GM23338 (cell line): ENCODE measurements around the gene ELOVL2. TPM values are rescaled to one million over a fixed set of nuclear protein-coding genes. Genes with fewer than 3 reads are reported as not detected.

Experiments
- ATAC-seq: fragments of 200-7000 bp; cut with Tn5 transposase; 3 replicates; pipeline ENCODE4 v1.9.1; 2020
- DNase-seq: peaks from one replicate; pipeline ENCODE4 v3.0.0-alpha.2; 2015; ENCODE audit warnings: low spot score
- H2AFZ ChIP-seq: fragments of 200-600 bp; sonication (generic); 2 replicates; pipeline ENCODE4 v1.8.0; 2016; ENCODE audit warnings: antibody characterized with exemption, mild to moderate bottlenecking, moderate library complexity
- H3F3A ChIP-seq: fragments of 200-600 bp; sonication (generic); replicated peaks from 2 replicates; pipeline ENCODE4 v1.8.0; 2017; ENCODE audit warnings: antibody characterized with exemption, mixed run types, low read depth
- H3K27ac ChIP-seq: fragments of 200-600 bp; sonication (generic); 2 replicates; pipeline ENCODE4 v1.6.1; 2016; ENCODE audit warnings: low read depth
- H3K27me3 ChIP-seq: fragments of 200-600 bp; sonication (generic); 2 replicates; pipeline ENCODE4 v1.8.0; 2016; ENCODE audit warnings: mild to moderate bottlenecking, mixed run types, moderate library complexity; ENCODE audit not compliant: insufficient read depth
- H3K36me3 ChIP-seq: fragments of 200-600 bp; sonication (generic); 2 replicates; pipeline ENCODE4 v1.8.0; 2016; ENCODE audit warnings: mild to moderate bottlenecking; ENCODE audit not compliant: insufficient read depth
- H3K4me1 ChIP-seq: fragments of 200-600 bp; sonication (generic); 2 replicates; pipeline ENCODE4 v1.8.0; 2016; ENCODE audit warnings: mild to moderate bottlenecking, moderate library complexity; ENCODE audit not compliant: insufficient read depth
- H3K4me2 ChIP-seq: fragments of 200-600 bp; sonication (generic); 2 replicates; pipeline ENCODE4 v1.7.1; 2017; ENCODE audit warnings: mixed run types
- H3K4me3 ChIP-seq: fragments of 200-600 bp; sonication (generic); 2 replicates; pipeline ENCODE4 v1.6.1; 2016; ENCODE audit warnings: mixed run types
- H3K79me2 ChIP-seq: fragments of 200-600 bp; sonication (generic); replicated peaks from 2 replicates; pipeline ENCODE4 v1.8.0; 2017; ENCODE audit warnings: mild to moderate bottlenecking; ENCODE audit not compliant: insufficient read depth
- H3K9me2 ChIP-seq: fragments of 200-600 bp; sonication (generic); 2 replicates; pipeline ENCODE4 v1.8.0; 2017; ENCODE audit not compliant: insufficient read depth
- H4K20me1 ChIP-seq: fragments of 200-600 bp; sonication (generic); replicated peaks from 2 replicates; pipeline ENCODE4 v1.8.0; 2017; ENCODE audit warnings: mild to moderate bottlenecking; ENCODE audit not compliant: insufficient read depth
- H3K27ac Mint-ChIP-seq: 2 replicates; pipeline ENCODE4 v1.8.0; 2020; ENCODE audit warnings: inconsistent platforms, mild to moderate bottlenecking, moderate library complexity, mixed read lengths
- H3K27me3 Mint-ChIP-seq: 3 replicates; pipeline ENCODE4 v1.8.0; 2022; ENCODE audit warnings: low read depth, mild to moderate bottlenecking, moderate library complexity, mixed read lengths, inconsistent platforms; ENCODE audit not compliant: insufficient read depth, poor library complexity
- H3K36me3 Mint-ChIP-seq: 3 replicates; pipeline ENCODE4 v1.8.0; 2021; ENCODE audit warnings: low read depth, mild to moderate bottlenecking, inconsistent platforms, moderate library complexity, mixed read lengths
- H3K4me1 Mint-ChIP-seq: 3 replicates; pipeline ENCODE4 v1.8.0; 2020; ENCODE audit warnings: mild to moderate bottlenecking, inconsistent platforms, mixed read lengths
- H3K4me3 Mint-ChIP-seq: 3 replicates; pipeline ENCODE4 v1.8.0; 2021; ENCODE audit warnings: moderate library complexity, mild to moderate bottlenecking, inconsistent platforms, mixed read lengths
- H3K9me3 Mint-ChIP-seq: 3 replicates; pipeline ENCODE4 v1.8.0; 2020; ENCODE audit warnings: moderate library complexity, mild to moderate bottlenecking, inconsistent platforms, mixed read lengths
- CREB1 ChIP-seq: fragments of 250-450 bp; sonication (Bioruptor Pico); IDR thresholded peaks from 2 replicates; pipeline ENCODE4 v1.5.0; 2020; ENCODE audit warnings: low read depth, mild to moderate bottlenecking, moderate library complexity
- CTCF ChIP-seq, 2 experiments: fragments of 200-600 bp in 1 of 2; sonication (generic) in 1 of 2; conservative IDR thresholded peaks; 2 replicates each; pipeline versions ENCODE4 v1.5.1 to v1.6.1; 2016 to 2017; ENCODE audit warnings: antibody characterized with exemption in 2 of 2, low read depth in 2 of 2, mild to moderate bottlenecking in 2 of 2, moderate library complexity in 1 of 2
- JUNB ChIP-seq: IDR thresholded peaks from one replicate; pipeline ENCODE4 v1.6.1; 2016; ENCODE audit warnings: antibody characterized with exemption; ENCODE audit not compliant: unreplicated experiment
- NANOG ChIP-seq: IDR thresholded peaks from 2 replicates; pipeline ENCODE4 v1.6.1; 2016; ENCODE audit warnings: antibody characterized with exemption, borderline replicate concordance
- POLR2AphosphoS5 ChIP-seq: IDR thresholded peaks from 2 replicates; pipeline ENCODE4 v1.6.1; 2016; ENCODE audit warnings: antibody characterized with exemption, low read depth
- ZNF114 ChIP-seq: fragments of 250-450 bp; sonication (Bioruptor Pico); IDR thresholded peaks from 2 replicates; pipeline ENCODE4 v1.5.0; 2020; ENCODE audit warnings: mild to moderate bottlenecking, moderate library complexity
- ZNF331 ChIP-seq: fragments of 250-450 bp; sonication (Bioruptor Pico); IDR thresholded peaks from 2 replicates; pipeline ENCODE4 v1.5.0; 2020; ENCODE audit warnings: low read depth, mild to moderate bottlenecking, moderate library complexity
- polyA plus RNA-seq: library from polyadenylated mRNA; unstranded; fragments of >200 nt; fragmentation: Nextera tagmentation; extraction: Ambion mirVana; gene quantifications from 2 replicates; pipeline ENCODE4 v1.2.1, GENCODE V29; 2016
- total RNA-seq: library from RNA; depleted of rRNA; stranded (reverse); fragments of >200 nt; shearing (Covaris generic); gene quantifications from 2 replicates; pipeline ENCODE4 v1.2.3, GENCODE V29; 2014
- TF ChIP-seq, protein P1 (sequence below): IDR thresholded peaks from one replicate; pipeline ENCODE4 v1.6.1; 2018; ENCODE audit warnings: antibody characterized with exemption; ENCODE audit not compliant: unreplicated experiment

The ELOVL2 gene
- total and polyA plus RNA-seq, 2 experiments from 2014 or later, result 1.2 to 1.6 TPM

DNA sequence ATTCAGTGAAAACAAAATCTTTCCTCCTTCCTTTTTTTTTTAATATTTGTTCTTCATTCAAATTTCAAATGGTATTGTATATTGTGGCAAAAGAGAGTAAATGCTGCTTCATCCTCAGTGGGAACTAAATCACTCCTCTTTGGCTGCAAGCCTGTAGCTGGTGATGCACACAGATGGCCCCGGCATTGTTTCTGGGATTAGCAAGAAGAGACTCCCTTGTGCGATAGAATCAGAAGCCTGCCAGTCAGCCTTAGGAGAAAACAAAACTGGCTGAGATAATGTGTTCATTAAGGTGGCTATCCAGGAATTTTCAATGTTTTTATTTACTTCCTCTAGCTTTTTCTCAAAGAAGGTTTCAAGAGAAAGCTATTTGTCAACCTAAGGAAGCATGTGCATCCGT, 20.7 kb upstream of the ELOVL2 start:
- no peak for ATAC-seq
- Histone ChIP-seq H3K27ac (no peak overlapping the region), H3K9me2 (no peaks in the 10 kb centered on the region), H3K4me2 (no peak overlapping the region), H3K4me3 (no peak overlapping the region), H3K36me3 (no peaks in the 10 kb centered on the region), H3K79me2 (no peaks in the 10 kb centered on the region), H4K20me1 (no peaks in the 10 kb centered on the region), H3F3A (no peaks in the 10 kb centered on the region), H3K4me1 (no peaks in the 10 kb centered on the region), H3K27me3 (no peaks in the 10 kb centered on the region), H2AFZ (peak overlapping the region; percentile 77; the same call in 1 of the 2 replicates)
- Mint-ChIP-seq H3K27me3 (no peaks in the 10 kb centered on the region), H3K4me3 (no peak overlapping the region), H3K4me1 (peaks cover 4% of the 10 kb centered on the region; the same call in 2 of the 3 replicates), H3K9me3 (no peaks in the 10 kb centered on the region), H3K36me3 (no peaks in the 10 kb centered on the region), H3K27ac (no peak overlapping the region)
- TF ChIP-seq POLR2AphosphoS5, result no peak
- TF ChIP-seq CREB1 (CRISPR knock-in tag), result no peak
- TF ChIP-seq ZNF114 (CRISPR knock-in tag), result no peak
- TF ChIP-seq NANOG, result no peak
- TF ChIP-seq CTCF (conservative IDR thresholded peaks at IDR 0.05; ENCODE audit: low read depth in 2 of 2), result no peak
- DNase-seq, result no peak

GRCh38 chr6:11062715-11063114, 18.6 kb upstream of the ELOVL2 start:
- TF ChIP-seq CTCF (conservative IDR thresholded peaks at IDR 0.05; ENCODE audit: low read depth in 2 of 2), result no peak
- no peak for TF ChIP-seq ZNF331 (CRISPR knock-in tag)
- TF ChIP-seq, protein P1, sequence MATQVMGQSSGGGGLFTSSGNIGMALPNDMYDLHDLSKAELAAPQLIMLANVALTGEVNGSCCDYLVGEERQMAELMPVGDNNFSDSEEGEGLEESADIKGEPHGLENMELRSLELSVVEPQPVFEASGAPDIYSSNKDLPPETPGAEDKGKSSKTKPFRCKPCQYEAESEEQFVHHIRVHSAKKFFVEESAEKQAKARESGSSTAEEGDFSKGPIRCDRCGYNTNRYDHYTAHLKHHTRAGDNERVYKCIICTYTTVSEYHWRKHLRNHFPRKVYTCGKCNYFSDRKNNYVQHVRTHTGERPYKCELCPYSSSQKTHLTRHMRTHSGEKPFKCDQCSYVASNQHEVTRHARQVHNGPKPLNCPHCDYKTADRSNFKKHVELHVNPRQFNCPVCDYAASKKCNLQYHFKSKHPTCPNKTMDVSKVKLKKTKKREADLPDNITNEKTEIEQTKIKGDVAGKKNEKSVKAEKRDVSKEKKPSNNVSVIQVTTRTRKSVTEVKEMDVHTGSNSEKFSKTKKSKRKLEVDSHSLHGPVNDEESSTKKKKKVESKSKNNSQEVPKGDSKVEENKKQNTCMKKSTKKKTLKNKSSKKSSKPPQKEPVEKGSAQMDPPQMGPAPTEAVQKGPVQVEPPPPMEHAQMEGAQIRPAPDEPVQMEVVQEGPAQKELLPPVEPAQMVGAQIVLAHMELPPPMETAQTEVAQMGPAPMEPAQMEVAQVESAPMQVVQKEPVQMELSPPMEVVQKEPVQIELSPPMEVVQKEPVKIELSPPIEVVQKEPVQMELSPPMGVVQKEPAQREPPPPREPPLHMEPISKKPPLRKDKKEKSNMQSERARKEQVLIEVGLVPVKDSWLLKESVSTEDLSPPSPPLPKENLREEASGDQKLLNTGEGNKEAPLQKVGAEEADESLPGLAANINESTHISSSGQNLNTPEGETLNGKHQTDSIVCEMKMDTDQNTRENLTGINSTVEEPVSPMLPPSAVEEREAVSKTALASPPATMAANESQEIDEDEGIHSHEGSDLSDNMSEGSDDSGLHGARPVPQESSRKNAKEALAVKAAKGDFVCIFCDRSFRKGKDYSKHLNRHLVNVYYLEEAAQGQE, result no peak
- TF ChIP-seq JUNB, result no peak
- no peak overlapping the region for H3K4me3 ChIP-seq
- H3K27ac ChIP-seq, result no peak overlapping the region
- no peak overlapping the region for H3K27ac Mint-ChIP-seq
- no peaks in the 10 kb centered on the region for H4K20me1 ChIP-seq
- H3K4me1 ChIP-seq, result no peaks in the 10 kb centered on the region
- no peak overlapping the region for H3K4me3 Mint-ChIP-seq
- H3K27me3 Mint-ChIP-seq, result no peaks in the 10 kb centered on the region
- no peaks in the 10 kb centered on the region for H3K9me3 Mint-ChIP-seq
- ATAC-seq, result no peak
- DNase-seq, result no peak
- H3K79me2 ChIP-seq, result no peaks in the 10 kb centered on the region
- H2AFZ ChIP-seq, result no peak overlapping the region
- H3K36me3 ChIP-seq, result no peaks in the 10 kb centered on the region
- no peaks in the 10 kb centered on the region for H3K9me2 ChIP-seq
- no peak overlapping the region for H3K4me2 ChIP-seq
- no peaks in the 10 kb centered on the region for H3K27me3 ChIP-seq
- no peaks in the 10 kb centered on the region for H3K36me3 Mint-ChIP-seq
- peaks cover 4% of the 10 kb centered on the region; the same call in 2 of the 3 replicates for H3K4me1 Mint-ChIP-seq
- H3F3A ChIP-seq, result no peaks in the 10 kb centered on the region
